Hepatocyte (in vitro differentiated cells): ENCODE results near the gene AKAP12.

Experiments used
- CTCF ChIP-seq: fragments of 200-600 bp; sonication (generic); IDR thresholded peaks from 2 replicates; pipeline ENCODE4 v1.5.1; 2016; ENCODE audit warnings: antibody characterized with exemption, mild to moderate bottlenecking; ENCODE audit not compliant: poor library complexity
- EZH2 ChIP-seq: fragments of 200-600 bp; sonication (generic); IDR thresholded peaks from 2 replicates; pipeline ENCODE4 v1.6.1; 2016; ENCODE audit warnings: antibody characterized with exemption, mild to moderate bottlenecking, borderline replicate concordance

DNA sequence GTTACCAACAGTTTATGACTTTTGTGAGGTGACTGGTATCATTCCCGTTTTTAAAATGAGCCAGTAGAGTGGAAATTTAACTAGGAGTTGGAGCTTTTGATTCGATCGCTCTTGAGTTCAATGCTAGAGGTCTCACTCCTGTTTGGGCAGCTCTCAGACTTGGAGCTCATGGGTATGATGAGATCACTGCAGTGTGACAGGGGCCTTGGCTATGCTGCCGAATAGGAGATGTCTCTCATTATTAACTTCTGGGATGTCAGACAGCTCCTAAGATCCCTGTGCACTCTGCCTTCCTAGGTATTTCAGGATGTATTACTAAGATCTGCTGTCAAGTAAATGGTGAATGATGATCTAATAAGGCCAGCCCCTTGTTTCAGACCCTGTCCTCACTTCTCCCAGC is 20.4 kb downstream of the AKAP12 start:
- no peak for TF ChIP-seq CTCF
- TF ChIP-seq EZH2, result no peak
